ENCODE results near the gene ZBTB42.

Gene ZBTB42

DNA sequence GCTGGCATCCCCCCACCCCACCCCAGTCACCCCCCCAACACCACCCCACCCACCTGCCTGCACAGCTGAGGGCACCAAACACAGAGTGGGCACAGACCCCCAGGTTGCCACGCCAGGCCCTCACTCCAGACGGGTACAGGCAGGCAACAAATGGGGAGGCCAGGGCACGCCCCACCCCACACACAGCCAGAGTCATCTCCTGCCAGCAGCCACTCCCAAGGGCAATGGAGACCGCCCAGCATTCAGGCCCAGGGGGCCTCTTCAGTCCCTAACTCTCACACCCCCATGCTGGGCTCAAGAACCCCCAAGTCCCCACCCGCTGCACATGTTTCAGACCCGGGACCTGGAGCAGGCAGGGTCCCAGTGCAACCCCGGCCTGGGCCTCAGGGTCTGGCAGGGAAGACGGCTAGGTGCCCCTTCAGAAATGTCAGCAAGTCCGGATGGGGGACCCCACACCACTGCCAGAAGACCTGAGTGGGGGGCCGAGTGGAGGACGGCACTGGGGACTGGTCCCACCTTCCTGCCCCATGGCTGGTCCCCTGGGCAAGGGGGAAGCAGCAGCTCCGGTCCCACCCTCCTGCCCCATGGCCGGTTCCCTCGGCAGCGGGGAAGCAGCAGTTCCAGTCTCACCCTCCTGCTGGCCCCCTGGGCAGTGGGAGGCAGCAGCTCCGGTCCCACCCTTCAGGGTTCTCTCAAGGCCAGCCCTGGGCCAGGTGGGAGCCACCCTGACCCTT, 17.2 kb upstream of the ZBTB42 start:
- no peak for DNase-seq

DNA sequence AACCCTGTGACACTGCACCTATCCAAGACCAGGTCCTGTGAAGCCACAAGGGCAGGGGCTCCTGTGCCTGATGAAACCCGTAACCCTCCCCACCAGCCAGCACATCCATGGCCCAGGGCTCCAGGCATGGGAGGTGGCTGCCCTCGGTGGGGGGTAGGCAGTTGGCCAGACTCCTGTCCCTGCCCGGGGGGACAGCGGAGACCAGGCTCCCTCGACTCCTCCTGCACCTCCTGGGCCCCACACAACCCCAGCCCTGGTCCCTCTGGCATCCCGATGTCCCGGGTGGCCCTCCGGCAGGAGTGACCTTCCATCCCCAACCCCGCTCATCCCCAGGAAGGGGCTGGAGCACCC, 16.7 kb upstream of the ZBTB42 start:
- DNase-seq: no peak

DNA sequence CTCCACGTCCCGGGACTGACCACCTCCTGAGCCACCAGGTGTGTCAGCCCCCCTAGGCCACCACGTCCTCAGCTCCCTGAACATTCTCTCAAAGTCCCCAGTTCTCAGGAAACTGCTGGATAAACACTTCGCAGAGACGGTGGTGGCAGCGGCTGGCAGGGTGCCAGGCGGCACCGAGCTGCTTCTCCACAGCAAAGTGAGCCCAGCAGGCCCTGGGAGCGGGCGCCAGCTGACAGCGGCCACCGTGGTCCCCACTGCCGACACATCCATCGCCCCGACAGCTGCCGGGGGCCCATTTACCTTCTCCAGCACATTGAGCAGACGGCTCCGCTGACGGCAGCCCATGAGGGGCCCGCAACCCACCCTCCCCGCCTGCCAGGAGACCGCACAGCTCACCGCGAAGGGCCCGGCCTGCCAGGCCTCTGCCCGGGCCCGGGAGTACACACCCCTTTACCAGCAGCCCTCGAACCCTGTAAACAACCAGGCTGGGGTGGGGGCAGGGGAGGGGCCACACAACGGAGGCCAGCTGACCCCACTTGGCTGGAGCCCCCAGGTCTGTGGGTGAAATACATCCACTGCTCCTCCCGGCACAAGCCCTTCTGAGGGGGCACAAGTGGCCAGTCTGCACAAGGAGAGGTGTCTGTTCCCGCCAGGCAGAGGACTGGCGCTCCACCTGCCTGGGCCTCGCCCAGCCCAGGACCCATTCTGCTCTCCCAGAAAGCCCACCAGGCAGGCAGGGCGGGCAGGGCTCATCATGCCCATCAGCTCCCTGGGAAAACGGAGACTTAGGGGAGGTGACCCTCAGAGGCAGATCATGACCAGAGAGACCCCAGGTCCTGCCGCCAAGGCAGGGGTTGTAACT, 15.8 kb upstream of the ZBTB42 start:
- no peak for DNase-seq

DNA sequence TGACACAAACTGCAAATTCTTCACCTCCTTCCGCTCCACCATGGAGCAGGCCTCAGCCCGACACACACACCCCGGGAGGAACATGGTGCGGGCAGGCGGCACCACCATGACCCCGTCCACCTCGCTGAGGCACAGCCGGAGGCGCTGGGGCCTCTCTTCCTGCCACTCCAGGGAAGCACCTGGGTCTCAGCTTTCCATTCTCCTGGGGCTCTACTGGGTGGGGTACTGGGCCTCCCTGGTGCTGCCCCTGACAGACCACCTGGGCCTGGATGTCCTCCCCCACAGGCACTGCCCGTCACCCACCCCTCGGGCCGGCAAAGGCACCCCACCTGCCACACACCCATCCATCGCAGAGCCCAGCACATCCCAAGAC, 15.2 kb upstream of the ZBTB42 start:
- DNase-seq: no peak

DNA sequence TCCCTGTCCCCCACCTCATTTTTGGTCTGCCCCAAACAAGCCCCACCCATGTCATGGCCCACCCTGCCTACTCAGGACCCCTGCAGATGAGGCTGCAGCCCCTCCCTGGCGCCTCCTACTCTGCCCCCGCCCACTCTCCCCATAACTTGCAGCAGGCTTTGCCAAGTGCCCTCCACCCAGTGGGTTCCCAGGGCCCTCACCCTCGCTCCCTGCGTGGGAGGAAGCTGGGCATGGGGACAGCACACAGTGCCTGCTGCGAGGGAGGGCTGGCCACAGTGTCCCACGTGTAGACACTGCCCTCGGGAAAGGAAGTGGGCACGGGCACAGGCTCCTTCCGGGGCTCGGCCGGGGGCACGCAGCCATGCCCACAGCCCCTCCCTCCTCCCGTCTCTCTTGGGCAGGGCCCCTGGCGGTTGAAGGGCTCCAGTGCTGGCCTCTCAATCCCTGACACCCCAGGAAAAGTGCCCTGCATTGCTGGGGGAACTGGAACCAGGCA, 14.8 kb upstream of the ZBTB42 start:
- no peak for DNase-seq

DNA sequence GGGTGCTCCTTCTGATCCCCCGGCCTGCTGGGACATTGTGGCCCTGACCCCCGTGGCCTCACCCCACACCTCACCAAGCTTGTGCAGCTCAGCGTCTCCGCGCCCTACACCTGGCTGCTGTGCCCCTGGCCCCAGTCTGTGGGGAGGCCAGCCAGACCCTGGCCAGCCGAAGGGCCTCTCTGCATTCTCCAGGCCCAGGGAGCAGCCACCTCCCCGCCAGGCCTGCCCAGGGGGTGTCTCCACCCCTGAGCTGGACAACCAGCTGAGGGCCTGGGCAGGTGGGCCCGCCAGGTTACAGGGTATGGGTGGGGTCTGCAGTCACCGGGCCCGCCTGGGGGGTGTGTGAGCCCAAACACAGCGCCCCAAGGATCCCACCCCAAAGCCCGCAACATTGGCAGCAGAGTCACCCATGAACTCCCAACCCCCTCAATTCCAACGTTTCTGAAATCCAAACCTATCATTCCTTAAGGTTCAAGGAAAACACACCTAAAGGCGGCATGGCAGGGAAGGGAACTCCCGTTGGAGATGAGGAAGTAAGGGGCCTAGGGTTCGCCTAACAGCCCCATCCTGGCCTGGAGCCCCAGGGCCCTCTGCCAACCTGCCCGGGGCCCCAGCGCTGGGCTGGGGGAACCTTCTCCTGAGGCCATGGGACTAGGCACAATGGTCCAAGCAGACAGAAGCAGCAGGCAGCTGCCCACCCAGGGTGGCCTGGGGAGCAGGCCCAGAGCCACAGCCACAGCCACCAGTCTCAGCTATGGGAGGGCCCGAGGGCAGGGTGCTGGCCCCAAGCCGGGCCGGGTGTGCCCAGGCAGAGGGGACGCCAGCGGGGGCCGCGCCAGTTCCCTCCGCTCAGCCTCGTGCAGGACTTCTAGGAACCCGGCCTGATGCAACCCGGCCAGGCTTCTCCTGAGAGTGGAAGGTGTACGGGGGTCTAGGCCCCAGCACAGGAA, 13.9 kb upstream of the ZBTB42 start:
- no peak for DNase-seq

DNA sequence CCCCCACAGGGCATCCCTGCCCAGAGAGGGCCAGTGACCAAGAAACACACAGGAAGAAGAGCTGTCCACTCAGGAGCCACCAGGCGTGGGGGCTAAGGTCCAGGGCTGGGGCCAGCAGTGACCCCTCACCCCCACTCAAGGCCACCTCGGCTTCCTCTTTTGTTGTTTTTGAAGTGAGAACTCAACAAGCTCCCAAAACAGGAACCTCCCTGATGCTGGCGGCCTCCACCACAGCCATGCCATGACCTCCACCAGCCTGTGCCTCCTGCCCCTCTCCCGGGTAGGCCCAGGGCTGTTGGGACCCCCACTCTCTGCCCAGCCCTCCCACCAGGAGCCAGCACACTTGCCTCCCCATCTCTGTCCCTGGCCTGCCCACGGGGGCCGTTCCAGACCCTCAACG, 13.2 kb upstream of the ZBTB42 start:
- DNase-seq: no peak

DNA sequence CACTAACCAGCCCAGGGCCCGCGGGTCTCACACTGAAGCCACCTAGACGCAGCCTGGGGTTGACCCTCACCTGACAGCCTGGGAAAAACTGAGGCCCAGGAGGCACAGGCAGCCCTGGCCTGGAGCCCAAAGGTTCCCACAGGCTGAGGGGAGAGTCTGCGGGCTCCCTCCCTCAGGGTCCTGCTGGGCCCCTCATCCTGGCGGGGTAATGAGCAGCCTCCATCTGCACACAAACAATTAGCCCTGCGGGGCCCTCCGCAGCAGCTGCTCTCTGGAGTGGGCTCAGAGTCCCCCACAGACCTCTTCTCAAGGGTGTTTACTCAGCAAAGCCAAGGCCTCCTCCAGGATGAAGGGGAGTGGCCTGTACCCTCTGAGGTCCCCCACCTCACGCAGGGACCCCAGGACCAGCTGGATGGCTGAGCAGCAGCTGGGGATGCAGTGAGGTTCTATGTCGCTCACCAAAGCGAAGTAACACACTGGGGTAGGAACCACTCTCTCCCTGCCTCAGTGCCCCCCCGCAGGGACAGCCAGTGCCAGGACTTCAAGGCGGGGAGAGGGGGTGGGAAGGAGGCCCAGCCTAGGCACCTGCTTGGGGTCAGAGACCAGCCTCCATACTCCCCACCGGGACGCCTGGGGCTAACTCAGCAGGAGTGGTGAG, 12.6 kb upstream of the ZBTB42 start:
- no peak for DNase-seq

DNA sequence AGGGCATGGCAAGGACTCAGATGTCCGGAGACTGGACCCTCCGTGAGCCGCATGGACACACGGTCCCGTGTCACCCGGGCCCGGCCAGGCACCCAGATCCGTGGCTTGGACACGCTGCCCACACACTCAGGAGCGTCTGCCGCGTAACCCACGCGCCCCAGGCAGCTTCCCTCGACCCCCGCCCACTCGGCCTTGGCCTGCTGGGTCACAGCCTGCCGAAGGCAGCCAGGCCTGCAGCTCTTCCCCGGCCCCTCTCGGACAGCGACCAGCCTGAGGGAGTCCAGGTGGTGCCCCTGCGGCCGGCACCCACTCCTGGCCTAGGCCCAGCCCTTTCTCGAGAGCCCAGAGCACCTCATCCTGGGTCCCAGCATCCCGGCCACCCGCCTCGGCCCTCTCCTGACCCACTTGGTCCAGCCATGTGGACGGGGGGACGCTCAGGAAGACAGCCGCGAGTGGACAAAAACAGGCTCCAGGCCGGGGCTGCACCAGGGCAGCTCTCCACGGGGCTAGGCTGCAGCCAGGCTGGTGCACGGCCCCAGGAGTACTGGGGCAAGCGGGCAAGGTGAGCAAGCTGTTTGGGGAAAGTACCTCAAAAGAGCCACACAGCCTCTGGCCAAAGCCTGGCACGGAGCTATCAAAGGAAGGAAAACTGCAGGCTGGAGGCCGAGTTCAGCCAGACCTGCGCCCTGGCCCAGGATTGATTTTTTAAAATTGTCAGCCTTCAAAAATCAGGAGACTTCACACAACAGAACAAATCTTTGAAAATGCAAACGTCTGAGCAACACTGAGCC, 11.8 kb upstream of the ZBTB42 start:
- no peak for DNase-seq

DNA sequence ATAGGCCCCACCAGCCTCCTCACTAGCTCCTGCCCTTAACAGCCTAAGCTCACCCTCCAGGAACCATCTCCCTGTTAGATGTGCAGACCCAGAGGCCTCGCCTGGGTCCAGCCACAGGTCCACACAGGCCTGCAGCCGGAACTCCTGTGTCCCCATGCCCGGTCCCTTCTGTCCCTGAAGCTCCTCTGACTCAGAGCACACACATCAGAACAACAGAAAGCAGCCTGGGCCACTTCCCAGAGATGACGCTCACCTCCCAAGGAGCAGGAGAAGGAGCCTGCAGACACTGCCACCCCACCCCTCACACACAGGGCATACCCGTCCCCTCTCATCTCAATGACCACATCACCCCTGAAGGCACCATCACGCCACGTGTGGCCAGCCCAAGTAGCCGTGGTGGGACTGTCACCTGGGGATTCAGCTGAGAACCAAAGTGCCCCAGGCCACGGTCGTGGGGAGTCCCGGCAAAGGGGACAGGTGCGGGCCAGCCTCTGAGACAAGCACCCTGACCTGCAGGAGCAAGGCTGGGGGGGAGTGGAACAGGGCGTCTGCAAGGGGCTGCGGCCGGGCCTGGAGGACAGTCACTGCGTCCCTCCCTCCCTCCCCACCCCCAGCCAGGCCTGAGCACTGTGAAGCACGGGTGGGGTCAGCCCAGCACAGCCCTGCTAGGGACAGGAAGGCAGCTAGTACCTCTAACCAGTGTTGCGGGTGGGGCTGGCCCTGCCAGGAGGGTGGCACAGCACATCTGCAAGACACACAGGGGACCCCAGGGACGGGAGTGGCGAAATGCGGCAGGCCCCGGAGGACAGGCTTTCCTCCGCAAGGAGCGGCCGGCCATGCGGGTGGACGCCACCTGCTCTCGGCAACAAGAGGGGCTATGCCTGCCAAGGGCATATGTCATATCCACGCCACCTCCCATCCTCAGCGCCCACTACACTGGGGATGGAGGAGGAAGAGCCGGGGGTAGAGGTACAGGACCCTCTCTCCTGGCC, 10.9 kb upstream of the ZBTB42 start:
- no peak for DNase-seq

DNA sequence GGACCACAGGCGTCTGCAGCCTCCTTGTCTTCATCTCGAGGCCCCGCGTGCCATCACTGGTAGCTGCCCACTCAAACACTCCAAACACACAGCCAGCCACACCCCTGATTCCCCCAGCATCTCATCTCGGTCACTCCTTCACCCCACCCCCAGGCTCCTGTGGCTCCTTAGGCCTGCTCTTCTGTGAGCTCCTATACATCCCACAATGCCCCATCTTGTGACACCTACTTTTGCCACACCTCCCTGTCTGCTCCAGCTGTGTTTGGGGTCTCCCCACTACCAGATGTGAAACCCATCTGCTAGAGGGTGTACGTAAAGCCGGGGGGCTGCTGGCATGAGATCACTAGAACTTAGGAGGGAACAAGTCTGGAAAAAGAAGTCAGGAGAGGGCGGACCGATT, 9.5 kb upstream of the ZBTB42 start:
- DNase-seq: no peak

DNA sequence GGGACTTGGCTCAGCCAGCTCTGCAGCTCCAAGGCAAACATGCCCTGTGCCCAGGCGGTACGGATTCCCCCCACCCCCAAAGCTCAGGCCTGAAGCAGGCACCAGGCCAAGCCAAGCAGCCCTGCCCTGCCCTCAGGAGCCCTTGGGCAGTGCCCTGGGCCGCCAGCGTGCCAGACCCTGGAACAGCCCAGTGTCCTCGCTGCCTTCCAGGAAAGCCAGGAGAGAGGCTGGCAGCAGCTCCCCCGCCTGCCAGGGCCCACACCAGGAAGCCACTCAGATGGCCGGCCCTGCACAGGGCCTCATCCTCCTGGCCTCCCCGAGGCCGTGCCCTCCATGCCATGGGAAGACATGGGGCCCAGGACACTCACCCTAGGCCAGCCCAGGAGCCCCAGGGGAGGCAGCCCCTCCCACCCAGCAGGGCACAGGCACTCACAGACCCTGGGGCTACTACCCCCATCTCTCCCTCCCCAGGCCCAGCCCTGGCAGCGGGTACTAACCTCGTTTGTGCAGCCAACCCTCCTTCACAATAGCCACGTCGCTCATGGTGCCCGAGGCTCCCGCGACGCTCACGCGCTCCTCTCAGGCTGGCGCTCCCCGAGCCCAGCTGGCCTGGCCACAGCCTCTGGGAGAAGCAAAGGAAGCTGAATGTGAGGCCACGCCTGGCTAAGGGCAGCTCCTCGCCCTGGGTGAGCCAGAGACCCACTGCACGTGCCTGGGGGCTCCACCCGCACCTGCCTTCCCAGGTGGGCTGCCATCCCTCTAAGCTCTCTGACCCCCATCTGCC, 8.6 kb upstream of the ZBTB42 start:
- no peak for DNase-seq

DNA sequence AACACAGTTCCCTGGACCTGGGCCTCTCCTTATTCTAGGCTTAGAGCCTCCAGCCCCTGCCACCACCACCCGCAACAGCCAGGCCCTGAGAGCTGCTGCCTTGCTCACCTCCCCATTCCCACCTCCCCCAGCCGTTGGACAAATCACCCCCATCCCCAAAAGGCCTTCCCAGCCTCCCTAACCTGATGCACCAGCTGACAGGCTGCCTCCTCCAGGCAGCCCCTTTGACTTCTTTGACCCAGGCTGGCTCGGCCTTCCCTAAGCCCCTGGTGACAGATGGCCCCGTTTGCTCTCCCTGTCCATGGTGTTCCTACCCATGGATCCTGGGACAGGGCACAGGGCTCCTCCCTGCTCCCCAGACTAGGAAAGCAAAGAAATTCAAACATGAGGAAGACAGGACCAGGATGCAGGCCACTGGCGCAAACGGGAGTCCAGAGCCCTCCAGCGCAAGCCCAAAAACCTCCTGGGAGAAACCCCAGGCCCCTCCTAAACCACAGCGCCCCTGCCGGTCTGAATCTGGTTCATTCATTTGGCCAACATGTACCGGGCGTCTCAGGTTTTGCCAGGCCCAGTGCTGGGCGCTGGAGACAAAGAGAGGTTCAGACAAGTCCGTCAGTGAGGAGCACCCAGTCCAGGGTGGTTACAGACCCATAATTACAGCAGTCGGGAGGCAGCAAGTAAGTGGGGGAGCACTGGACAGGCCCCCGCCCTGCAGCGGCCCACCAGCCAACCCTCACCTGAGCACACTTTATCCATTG, 7.8 kb upstream of the ZBTB42 start:
- no peak for DNase-seq

DNA sequence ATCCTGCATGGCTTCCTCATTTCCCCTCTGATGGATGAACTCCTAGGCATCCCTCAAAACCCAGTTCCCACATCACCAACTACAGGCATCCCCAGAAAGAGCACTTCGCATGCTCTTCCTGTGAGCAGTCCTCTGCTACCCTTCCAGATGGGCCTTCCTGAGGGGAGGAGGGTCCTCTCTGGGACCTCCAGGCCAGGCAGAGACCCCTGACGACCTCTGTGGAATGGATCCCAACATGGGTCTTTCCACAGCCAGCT, 7.3 kb upstream of the ZBTB42 start:
- no peak for DNase-seq

DNA sequence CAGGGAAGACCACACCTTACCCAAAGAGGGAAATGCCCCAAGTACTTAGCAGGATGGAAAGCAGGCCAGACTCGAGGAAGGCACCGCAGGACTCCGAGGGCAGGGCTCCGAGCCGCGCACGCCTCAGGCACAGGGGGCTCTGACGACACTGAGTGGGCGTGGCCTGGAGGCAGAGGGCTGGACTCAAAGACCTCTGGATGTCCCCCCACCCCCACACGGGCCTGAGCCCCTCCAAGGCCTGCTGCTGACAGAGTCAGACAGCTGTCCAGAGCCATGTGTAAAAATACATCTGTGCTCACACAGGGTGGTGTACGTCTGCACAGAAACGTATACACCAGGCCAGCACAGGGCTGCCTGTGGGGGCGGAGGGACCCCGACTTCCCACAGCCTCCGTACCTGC, 6.8 kb upstream of the ZBTB42 start:
- DNase-seq: peak in 1 of 5 donors; percentile 32

DNA sequence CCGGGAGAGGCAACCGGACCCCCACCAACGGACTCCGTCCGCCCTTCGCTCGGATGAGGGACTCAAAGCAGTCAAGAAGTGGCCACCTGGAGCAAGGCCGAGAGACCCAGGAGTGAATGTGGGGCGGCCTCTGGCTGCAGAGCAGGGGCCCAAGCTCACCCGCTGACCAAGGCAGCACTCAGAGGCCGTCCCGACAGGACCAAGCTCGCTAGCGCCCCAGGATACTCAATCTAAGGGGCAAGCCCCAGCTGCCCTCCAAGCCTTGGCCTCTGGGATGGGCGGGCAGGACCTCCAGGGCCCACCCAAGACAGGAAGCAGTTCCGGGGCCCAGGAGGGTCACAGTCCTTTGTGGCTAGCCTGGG, 6.3 kb upstream of the ZBTB42 start:
- DNase-seq: no peak

DNA sequence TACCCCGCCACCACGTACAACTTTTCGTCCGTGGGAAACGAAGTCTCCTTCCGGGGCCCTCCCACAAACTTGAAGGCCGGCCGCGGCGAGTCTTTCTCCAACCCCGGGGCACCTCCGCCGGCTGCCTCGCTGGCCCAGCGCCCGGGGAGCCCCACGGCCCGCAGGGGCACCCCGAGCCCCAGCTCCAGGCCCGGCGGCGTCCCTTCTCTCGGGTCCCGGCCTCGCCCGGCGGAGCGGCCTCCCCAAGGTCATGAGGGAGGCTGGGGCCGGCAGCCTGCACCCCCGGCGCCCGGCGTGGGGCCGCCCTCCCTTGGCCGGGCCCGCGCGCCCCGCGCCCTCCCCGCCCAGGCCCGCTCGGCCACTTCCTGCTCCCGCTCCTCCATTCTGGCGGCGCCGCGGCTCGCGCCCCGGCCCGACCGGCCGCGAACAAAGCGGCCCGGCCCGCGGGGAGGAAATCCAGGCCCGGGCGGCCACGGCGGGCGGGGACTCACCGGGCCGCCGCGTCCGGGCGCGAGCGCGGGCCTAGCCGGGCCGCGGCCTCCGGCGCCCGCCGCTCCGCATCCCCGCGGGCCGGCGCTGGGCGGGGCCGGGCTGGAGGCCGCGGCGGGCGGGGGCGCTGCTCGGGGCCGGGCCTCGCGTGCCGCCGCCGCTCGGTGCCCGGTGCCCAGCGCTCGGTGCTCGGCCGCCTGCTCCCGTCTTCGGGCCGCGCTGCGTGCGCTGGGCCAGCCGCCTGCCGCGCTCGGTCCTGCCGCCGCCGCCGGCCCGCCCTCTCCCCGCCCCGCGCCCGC, 5.7 kb upstream of the ZBTB42 start, which contains the start of gene AKT1:
Gene AKT1 (minus strand): TSS at position 756 of the 788 bp plus-strand sequence. CDS start 3,105 bp downstream, outside the sequence.
- peak in 1 of 5 donors; percentile 36 for DNase-seq
